Measurements from ENCODE around the gene TMPRSS9. TPM values are rescaled to one million over a fixed set of nuclear protein-coding genes. Genes with fewer than 3 reads are reported as not detected.

Gene TMPRSS9
- total and polyA plus RNA-seq, 2 of the 13 experiments (the other 11 are each of a cell fraction or from before 2014, with no cell fraction given) = 2.5 to 5.2 TPM

- TF ChIP-seq, protein P1, sequence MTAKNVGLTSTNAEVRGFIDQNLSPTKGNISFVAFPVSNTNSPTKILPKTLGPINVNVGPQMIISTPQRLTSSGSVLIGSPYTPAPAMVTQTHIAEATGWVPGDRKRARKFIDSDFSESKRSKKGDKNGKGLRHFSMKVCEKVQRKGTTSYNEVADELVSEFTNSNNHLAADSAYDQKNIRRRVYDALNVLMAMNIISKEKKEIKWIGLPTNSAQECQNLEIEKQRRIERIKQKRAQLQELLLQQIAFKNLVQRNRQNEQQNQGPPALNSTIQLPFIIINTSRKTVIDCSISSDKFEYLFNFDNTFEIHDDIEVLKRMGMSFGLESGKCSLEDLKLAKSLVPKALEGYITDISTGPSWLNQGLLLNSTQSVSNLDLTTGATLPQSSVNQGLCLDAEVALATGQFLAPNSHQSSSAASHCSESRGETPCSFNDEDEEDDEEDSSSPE (CRISPR knock-in tag; IDR thresholded peaks at IDR 0.05) = 0 out of 2 replicates have a peak, but pooled peaks have one; percentile 57
- TF ChIP-seq HDAC2 (CRISPR knock-in tag; IDR thresholded peaks at IDR 0.05) (peak; percentile 52; the same call in 1 of the 2 replicates), EEA1 (CRISPR knock-in tag; IDR thresholded peaks at IDR 0.05; ENCODE audit: borderline replicate concordance) (no peak), SP1 (IDR thresholded peaks at IDR 0.05) (no peak), SP1 (CRISPR knock-in tag; IDR thresholded peaks at IDR 0.05) (peak; percentile 86), HNF4G (IDR thresholded peaks at IDR 0.05; ENCODE audit: borderline replicate concordance, low read depth, low read length) (peak; percentile 40; the same call in 1 of the 2 replicates), HNF4G (CRISPR knock-in tag; IDR thresholded peaks at IDR 0.05; ENCODE audit: borderline replicate concordance, low read depth) (peak; percentile 19; the same call in 1 of the 2 replicates), EED (CRISPR knock-in tag; IDR thresholded peaks at IDR 0.05) (peak; percentile 67; the same call in 1 of the 2 replicates), POGZ (CRISPR knock-in tag; IDR thresholded peaks at IDR 0.05) (peak; percentile 40; the same call in 1 of the 2 replicates), REPIN1 (CRISPR knock-in tag; IDR thresholded peaks at IDR 0.05; ENCODE audit: borderline replicate concordance, low read depth) (0 out of 2 replicates have a peak, but pooled peaks have one; percentile 28), AGO2 (optimal IDR thresholded peaks at IDR 0.05; ENCODE audit: low read depth, low read length) (peak; percentile 38), HOXA3 (CRISPR knock-in tag; IDR thresholded peaks at IDR 0.05) (peak; percentile 95), RFX5 (IDR thresholded peaks at IDR 0.05; ENCODE audit: low read depth, low read length) (peak; percentile 50; the same call in 1 of the 2 replicates), CEBPZ (IDR thresholded peaks at IDR 0.05; ENCODE audit: low read length) (no peak), ZFP82 (CRISPR knock-in tag; IDR thresholded peaks at IDR 0.05; ENCODE audit: borderline replicate concordance) (peak; percentile 35; the same call in 1 of the 2 replicates)
- TF ChIP-seq, protein P2, sequence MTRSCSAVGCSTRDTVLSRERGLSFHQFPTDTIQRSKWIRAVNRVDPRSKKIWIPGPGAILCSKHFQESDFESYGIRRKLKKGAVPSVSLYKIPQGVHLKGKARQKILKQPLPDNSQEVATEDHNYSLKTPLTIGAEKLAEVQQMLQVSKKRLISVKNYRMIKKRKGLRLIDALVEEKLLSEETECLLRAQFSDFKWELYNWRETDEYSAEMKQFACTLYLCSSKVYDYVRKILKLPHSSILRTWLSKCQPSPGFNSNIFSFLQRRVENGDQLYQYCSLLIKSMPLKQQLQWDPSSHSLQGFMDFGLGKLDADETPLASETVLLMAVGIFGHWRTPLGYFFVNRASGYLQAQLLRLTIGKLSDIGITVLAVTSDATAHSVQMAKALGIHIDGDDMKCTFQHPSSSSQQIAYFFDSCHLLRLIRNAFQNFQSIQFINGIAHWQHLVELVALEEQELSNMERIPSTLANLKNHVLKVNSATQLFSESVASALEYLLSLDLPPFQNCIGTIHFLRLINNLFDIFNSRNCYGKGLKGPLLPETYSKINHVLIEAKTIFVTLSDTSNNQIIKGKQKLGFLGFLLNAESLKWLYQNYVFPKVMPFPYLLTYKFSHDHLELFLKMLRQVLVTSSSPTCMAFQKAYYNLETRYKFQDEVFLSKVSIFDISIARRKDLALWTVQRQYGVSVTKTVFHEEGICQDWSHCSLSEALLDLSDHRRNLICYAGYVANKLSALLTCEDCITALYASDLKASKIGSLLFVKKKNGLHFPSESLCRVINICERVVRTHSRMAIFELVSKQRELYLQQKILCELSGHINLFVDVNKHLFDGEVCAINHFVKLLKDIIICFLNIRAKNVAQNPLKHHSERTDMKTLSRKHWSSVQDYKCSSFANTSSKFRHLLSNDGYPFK (CRISPR knock-in tag; IDR thresholded peaks at IDR 0.05; ENCODE audit: borderline replicate concordance) = peak; percentile 75; the same call in 1 of the 2 replicates
- TF ChIP-seq, protein P3, sequence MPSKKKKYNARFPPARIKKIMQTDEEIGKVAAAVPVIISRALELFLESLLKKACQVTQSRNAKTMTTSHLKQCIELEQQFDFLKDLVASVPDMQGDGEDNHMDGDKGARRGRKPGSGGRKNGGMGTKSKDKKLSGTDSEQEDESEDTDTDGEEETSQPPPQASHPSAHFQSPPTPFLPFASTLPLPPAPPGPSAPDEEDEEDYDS (CRISPR knock-in tag; IDR thresholded peaks at IDR 0.05) = peak; percentile 93
- TF ChIP-seq, protein P4, sequence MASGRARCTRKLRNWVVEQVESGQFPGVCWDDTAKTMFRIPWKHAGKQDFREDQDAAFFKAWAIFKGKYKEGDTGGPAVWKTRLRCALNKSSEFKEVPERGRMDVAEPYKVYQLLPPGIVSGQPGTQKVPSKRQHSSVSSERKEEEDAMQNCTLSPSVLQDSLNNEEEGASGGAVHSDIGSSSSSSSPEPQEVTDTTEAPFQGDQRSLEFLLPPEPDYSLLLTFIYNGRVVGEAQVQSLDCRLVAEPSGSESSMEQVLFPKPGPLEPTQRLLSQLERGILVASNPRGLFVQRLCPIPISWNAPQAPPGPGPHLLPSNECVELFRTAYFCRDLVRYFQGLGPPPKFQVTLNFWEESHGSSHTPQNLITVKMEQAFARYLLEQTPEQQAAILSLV (CRISPR knock-in tag; IDR thresholded peaks at IDR 0.05; ENCODE audit: borderline replicate concordance) = 0 out of 2 replicates have a peak, but pooled peaks have one; percentile 40
Measured at GRCh38 chr19:2328401-2329148, 31.5 kb upstream of the TMPRSS9 start, which contains the start of the genes LSM7 and SPPL2B (continued).
